T-helper 9 cell (primary cell): ENCODE data around the gene KRTAP9-2.
"Not testable (repeated sequence)": the region's sequence is repeated elsewhere in the genome, so short reads cannot be mapped to it uniquely, and the experiment has no call there.

Source experiments
- DNase-seq: peaks from one replicate; pipeline ENCODE4 v3.0.0-alpha.2; 2020
- total RNA-seq, 2 donors: gene quantifications; one replicate each; lab custom pipeline; 2026; lab: John Stamatoyannopoulos, UW

Gene KRTAP9-2
- total RNA-seq, result 0 reads per million in 2 donors

GRCh38 chr17:41226598-41227095 lies at the start of gene KRTAP9-2:
Gene KRTAP9-2, plus strand, starts transcription at chr17:41226648. Its CDS starts 7 bp downstream, at chr17:41226655.
- not testable (repeated sequence) for DNase-seq

DNA sequence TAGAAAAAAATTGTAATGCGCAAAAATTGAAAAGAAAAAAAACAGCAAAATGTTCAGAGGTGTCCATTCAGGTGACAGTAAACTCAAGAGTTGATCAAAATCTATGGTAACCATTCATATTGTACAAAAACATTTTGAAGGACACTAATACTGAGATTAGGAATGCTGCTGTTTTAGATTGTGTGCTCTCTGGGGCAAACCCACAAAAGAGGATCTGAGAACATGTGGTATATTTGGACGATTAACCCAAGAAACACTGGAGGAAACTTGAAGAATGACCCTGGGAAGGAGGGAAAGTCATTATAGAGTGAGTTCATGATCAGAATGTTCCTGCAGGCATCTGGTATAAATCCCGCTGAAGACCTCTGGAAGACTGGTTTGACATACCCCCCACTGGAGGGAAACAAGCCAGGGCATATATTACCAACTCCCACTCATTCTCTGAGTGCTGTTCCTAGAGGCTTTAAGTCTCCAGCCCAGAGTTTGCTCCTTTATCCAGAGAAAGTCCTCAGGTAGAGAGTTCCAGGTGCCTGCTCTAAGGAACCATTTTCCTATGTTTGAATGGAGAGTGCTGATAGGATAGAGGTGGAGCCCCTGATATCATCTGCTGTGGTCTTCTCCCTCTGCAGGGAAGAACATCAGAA lies 49.6 kb upstream of the KRTAP9-2 start:
- DNase-seq, result no peak

- no peak for DNase-seq
Measured at GRCh38 chr17:41177727-41178271, 48.6 kb upstream of the KRTAP9-2 start, which contains the start of gene KRTAP4-2. Gene KRTAP4-2, minus strand, starts transcription at chr17:41178221. Its CDS starts 57 bp downstream, at chr17:41178164.

GRCh38 chr17:41178341-41178740 lies 48.1 kb upstream of the KRTAP9-2 start:
- no peak for DNase-seq

- DNase-seq, result no peak
Measured at GRCh38 chr17:41178843-41179616, 47.4 kb upstream of the KRTAP9-2 start.

GRCh38 chr17:41184480-41184961 lies 41.9 kb upstream of the KRTAP9-2 start, which contains the start of gene KRTAP4-1:
Gene KRTAP4-1, minus strand, starts transcription at chr17:41184911. Its CDS starts 57 bp downstream, at chr17:41184854.
- DNase-seq, result no peak

DNA sequence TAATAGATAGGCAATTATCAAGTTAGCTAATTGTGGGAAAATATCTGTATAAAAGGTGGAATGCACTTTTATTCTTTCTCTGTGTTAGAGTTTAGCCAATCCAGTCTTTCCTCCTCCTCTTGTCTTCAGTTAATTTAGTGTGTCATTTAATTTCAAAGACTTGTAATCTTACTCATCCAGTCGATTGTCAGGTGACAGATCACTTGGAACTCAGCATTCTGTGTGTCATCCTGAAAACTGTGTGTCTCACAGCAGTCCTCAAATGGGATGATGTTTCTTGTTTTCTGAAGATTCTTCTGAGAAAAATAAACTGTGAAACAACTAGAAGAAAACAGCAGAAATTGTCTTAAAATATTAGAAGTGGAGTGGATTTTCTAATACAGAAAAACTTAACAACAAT lies 41.4 kb upstream of the KRTAP9-2 start:
- DNase-seq, result no peak

GRCh38 chr17:41186872-41187271 lies 39.6 kb upstream of the KRTAP9-2 start:
- no peak for DNase-seq

DNA sequence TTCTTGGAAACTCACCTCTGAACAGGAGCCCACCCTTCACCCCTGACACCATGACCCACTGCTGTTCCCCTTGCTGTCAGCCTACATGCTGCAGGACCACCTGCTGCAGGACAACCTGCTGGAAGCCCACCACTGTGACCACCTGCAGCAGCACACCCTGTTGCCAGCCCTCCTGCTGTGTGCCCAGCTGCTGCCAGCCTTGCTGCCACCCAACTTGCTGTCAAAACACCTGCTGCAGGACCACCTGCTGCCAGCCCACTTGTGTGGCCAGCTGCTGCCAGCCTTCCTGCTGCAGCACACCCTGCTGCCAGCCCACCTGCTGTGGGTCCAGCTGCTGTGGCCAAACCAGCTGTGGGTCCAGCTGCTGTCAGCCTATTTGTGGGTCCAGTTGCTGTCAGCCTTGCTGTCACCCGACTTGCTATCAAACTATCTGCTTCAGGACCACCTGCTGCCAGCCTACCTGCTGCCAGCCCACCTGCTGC lies 36.6 kb upstream of the KRTAP9-2 start, which contains the start of gene KRTAP9-1:
KRTAP9-1 (plus strand) TSS at position 51 of the 482 bp plus-strand sequence; CDS start at position 51, 0 bp downstream.
- not testable (repeated sequence) for DNase-seq

DNA sequence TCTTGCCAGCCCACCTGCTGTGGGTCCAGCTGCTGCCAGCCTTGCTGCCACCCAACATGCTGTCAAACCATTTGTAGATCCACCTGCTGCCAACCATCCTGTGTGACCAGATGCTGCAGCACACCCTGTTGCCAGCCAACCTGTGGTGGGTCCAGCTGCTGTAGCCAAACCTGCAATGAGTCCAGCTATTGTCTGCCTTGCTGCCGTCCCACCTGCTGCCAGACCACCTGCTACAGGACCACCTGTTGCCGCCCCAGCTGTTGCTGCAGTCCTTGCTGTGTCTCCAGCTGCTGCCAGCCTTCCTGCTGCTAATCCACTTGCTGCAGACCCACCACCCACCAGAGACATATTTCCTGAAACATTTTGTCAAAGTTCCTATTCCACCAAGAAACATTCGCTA lies 36.1 kb upstream of the KRTAP9-2 start:
- no peak for DNase-seq

DNA sequence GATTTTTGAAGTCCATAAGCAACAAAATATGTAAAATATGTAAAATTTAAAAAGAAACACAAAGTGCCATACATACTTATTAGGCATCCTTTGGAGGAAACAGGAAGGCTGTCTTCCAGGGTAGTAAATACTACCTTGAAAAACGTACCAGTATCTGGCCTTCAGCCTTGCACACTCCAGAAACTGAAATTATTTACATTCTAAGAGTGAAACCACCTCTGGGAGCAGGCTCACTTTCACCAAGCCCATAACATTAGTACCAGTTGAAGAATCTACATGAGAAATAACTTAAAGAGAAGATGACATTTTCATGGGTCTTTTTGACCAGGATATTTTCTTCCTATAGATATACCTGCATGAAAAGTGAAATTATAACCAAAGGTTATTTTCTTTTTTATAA lies 30.4 kb upstream of the KRTAP9-2 start:
- DNase-seq, result no peak

GRCh38 chr17:41199421-41200078 lies 26.9 kb upstream of the KRTAP9-2 start:
- no peak for DNase-seq

DNA sequence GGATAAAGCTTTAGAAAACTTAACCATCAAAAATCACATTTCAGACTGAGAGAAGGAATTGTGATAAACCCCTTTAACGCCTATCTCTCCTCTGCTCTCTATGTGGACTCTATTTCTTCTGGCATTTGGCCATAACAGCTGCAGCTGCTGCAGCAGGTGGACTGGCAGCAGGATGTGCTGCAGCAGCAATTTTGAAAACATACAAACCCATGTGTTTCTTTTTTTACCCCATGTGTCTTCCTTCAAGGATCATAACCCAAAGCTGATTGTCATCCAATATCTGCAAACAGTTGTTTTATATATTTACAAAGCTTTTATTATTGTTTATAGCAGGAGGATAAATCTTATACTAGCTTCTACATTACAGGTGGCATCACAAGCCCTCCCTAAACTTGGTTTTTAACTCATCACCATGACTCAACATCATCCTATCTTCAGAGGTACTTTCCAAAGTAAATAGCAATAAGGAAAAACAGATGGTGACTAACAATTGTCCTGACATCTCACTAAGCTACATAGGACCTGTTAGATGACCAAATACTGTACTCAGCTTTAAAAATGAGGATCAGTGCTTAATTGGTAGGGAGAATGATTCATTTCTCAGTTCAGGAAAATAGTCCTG lies 14.5 kb upstream of the KRTAP9-2 start:
- DNase-seq, result no peak

DNA sequence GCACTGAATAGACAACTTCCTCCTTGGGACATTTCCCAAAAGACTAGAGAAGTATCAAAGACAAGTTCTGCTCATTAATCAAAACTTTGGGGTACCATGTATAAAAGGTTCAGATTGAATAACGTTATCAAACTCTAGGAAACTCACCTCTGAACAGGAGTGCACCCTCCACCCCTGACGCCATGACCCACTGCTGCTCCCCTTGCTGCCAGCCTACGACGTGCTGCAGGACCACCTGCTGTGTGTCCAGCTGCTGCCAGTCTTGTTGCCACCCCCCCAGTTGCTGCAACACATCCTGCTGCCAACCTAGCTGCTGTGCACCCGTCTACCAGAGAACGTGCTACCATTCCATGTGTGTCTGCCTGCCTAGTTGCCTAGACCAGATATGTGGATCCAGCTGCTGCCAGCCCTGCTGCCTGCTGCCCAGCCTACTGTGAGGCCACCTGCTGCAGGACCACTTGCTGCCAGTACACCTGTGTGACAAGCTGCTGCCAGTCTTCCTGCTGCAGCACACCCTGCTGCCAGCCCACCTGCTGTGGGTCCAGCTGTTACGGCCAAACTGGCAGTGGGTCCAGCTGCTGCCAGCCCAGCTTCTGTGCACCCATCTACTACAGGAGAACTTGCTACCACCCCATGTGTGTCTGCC lies 13.8 kb upstream of the KRTAP9-2 start:
- no peak for DNase-seq

DNA sequence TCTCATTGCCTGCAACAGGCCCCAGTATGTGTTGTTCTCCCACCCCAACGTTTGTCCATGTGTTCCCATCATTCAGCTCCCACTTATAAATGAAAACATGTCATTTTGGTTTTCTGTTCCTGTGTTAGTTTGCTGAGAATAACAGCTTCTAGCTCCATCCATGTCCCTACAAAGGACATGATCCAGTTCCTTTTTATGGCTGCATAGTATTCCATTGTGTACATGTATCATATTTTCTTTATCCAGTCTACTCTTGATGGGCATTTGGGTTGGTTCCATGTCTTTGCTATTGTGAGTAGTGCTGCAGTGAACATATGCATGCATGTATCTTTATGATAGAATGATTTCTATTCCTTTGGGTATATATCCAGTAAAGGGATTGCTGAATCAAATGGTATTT lies 10.8 kb upstream of the KRTAP9-2 start:
- DNase-seq, result no peak

- DNase-seq, result no peak
Measured at GRCh38 chr17:41223821-41224220, 2.6 kb upstream of the KRTAP9-2 start.

DNA sequence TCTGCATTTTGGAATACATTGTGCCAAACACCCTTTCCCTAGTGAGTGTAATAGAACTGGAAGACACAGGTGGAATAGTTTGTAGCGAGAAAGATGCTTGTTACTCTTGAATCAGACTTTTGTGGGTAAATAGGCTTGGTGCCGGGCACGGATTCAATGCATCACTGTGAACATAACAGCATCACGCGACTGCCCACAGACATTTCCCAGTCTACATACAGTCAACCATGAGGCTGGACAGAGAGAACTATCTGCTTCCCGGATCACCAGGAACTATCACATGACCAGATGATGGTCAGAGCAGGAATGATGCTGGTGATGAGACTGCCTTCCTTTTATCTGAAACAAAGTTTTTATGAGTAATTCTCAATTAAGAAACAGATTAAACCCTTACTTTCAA lies 397 bp upstream of the KRTAP9-2 start:
- DNase-seq, result no peak

GRCh38 chr17:41230094-41230493 lies 3.6 kb downstream of the KRTAP9-2 start:
- no peak for DNase-seq

DNA sequence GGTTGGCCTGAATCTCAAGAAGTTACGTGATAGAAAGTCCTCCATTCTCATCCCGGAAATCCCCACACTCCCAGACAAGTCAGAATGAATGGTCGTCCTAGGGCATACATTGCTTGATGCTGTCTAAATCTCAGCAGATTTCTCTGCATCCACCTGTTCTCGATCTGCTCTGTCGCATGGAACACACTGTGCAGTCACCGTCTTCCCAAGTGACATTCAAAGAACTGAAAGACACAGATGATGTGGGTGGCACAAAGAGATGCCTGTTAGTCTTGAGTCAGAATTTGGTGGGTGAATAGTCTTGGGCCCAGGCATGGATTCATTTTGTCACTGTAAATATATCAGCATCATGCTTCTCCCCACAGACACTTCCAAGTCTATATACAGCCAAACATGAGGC lies 5.3 kb downstream of the KRTAP9-2 start:
- no peak for DNase-seq

GRCh38 chr17:41232399-41233105 lies 6.1 kb downstream of the KRTAP9-2 start, which contains the start of gene KRTAP9-3:
Gene KRTAP9-3, plus strand, starts transcription at chr17:41232449. Its CDS starts 53 bp downstream, at chr17:41232502.
- not testable (repeated sequence) for DNase-seq

DNA sequence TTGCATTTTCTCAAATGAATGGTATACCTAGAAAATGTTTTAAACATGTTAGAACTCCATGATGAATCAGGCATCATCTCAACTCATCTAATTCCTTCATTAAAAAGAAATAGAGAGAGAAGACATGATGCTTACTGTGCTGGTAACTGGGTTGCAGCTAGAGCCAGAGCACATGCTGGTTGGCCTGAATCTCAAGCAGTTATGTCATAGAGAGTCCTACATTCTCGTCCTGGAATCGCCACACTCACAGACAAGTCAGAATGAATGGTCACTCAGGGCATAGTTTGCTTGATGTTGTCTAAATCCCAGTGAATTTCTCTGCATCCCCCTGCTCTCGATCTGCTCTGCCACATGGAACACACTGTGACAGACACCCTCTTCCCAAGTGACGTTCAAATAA lies 10.7 kb downstream of the KRTAP9-2 start:
- not testable (repeated sequence) for DNase-seq
